Liver (tissue), 9 donors: Measurements from ENCODE around the gene ABCA6. TPM values are rescaled to one million over a fixed set of nuclear protein-coding genes. Genes with fewer than 3 reads are reported as not detected.

Experiments
- DNase-seq: peaks from one replicate; pipeline ENCODE4 v3.0.0-alpha.2; 2017; ENCODE audit warnings: low spot score
- H3K27ac ChIP-seq, 2 donors: one replicate each; pipeline ENCODE4 v1.7.0; 2013; ENCODE audit warnings: inconsistent platforms in 2 of 2, low read length in 2 of 2, control low read depth in 1 of 2, low read depth in 1 of 2, mild to moderate bottlenecking in 1 of 2
- H3K27me3 ChIP-seq, 4 donors: one replicate each; pipeline versions ENCODE4 v1.6.1 to v1.7.0; 2013; ENCODE audit warnings: low read length in 3 of 4, inconsistent platforms in 1 of 4, mild to moderate bottlenecking in 1 of 4, moderate library complexity in 1 of 4; ENCODE audit not compliant: control insufficient read depth in 4 of 4, insufficient read depth in 4 of 4
- H3K36me3 ChIP-seq, 4 donors: one replicate each; pipeline versions ENCODE4 v1.6.1 to v1.7.0; 2013; ENCODE audit warnings: low read length in 3 of 4, mild to moderate bottlenecking in 3 of 4, low read depth in 1 of 4, moderate library complexity in 1 of 4; ENCODE audit not compliant: control insufficient read depth in 4 of 4, insufficient read depth in 3 of 4
- H3K4me1 ChIP-seq, 4 donors: one replicate each; pipeline versions ENCODE4 v1.6.1 to v1.7.0; 2013; ENCODE audit warnings: low read length in 3 of 4, mild to moderate bottlenecking in 3 of 4, moderate library complexity in 1 of 4; ENCODE audit not compliant: control insufficient read depth in 4 of 4, insufficient read depth in 4 of 4
- H3K4me3 ChIP-seq, 3 donors: one replicate each; pipeline versions ENCODE4 v1.6.1 to v1.7.0; 2013; ENCODE audit warnings: low read length in 3 of 3, control low read depth in 1 of 3, low read depth in 1 of 3, mild to moderate bottlenecking in 1 of 3
- H3K9ac ChIP-seq, 2 donors: one replicate each; pipeline ENCODE4 v1.7.0; 2013; ENCODE audit warnings: low read length in 2 of 2, mild to moderate bottlenecking in 2 of 2, moderate library complexity in 2 of 2, control low read depth in 1 of 2, low read depth in 1 of 2
- H3K9me3 ChIP-seq, 4 donors: one replicate each; pipeline versions ENCODE4 v1.6.1 to v1.7.0; 2013; ENCODE audit warnings: low read length in 3 of 4; ENCODE audit not compliant: control insufficient read depth in 4 of 4
- EGR1 ChIP-seq, 2 donors: IDR thresholded peaks; 2 replicates each; pipeline ENCODE4 v1.6.1; 2016 to 2018; ENCODE audit warnings: antibody characterized with exemption in 2 of 2, low read depth in 2 of 2
- FOXA1 ChIP-seq: IDR thresholded peaks from 2 replicates; pipeline ENCODE4 v1.6.1; 2016; ENCODE audit warnings: antibody characterized with exemption
- GABPA ChIP-seq, 2 donors: IDR thresholded peaks in 1 of 2; conservative IDR thresholded peaks in 1 of 2; 2 replicates each; pipeline ENCODE4 v1.6.1; 2016; ENCODE audit warnings: antibody characterized with exemption in 2 of 2, mild to moderate bottlenecking in 1 of 2, moderate library complexity in 1 of 2
- HNF4A ChIP-seq, 2 donors: conservative IDR thresholded peaks; 2 replicates each; pipeline ENCODE4 v1.6.1; 2016; ENCODE audit warnings: antibody characterized with exemption in 2 of 2, mild to moderate bottlenecking in 2 of 2
- HNF4G ChIP-seq: IDR thresholded peaks from 2 replicates; pipeline ENCODE4 v1.6.1; 2016; ENCODE audit warnings: antibody characterized with exemption
- NR2F2 ChIP-seq: IDR thresholded peaks from 2 replicates; pipeline ENCODE4 v1.6.1; 2016; ENCODE audit warnings: antibody characterized with exemption
- RAD21 ChIP-seq, 2 donors: IDR thresholded peaks; 2 replicates each; pipeline ENCODE4 v1.6.1; 2016; ENCODE audit warnings: antibody characterized with exemption in 2 of 2, mild to moderate bottlenecking in 2 of 2
- RXRA ChIP-seq, 2 donors: IDR thresholded peaks; 2 replicates each; pipeline ENCODE4 v1.6.1; 2017 to 2018; ENCODE audit warnings: antibody characterized with exemption in 2 of 2, mild to moderate bottlenecking in 1 of 2
- SP1 ChIP-seq: IDR thresholded peaks from 2 replicates; pipeline ENCODE4 v1.6.1; 2018; ENCODE audit warnings: antibody characterized with exemption, mild to moderate bottlenecking
- TAF1 ChIP-seq: conservative IDR thresholded peaks from 2 replicates; pipeline ENCODE4 v1.6.1; 2016; ENCODE audit warnings: antibody characterized with exemption, mild to moderate bottlenecking
- YY1 ChIP-seq: IDR thresholded peaks from 2 replicates; pipeline ENCODE4 v1.6.1; 2016; ENCODE audit warnings: antibody characterized with exemption, mild to moderate bottlenecking
- WGBS: extraction: QIAGEN DNeasy Blood & Tissue Kit; methylation state at CpG from one replicate; pipeline ENCODE4 v1.1.7; 2013; 5-methylcytosine and 5-hydroxymethylcytosine counted together
- polyA plus RNA-seq, 2 donors: library from polyadenylated mRNA; stranded (reverse) in 1 of 2; unstranded in 1 of 2; fragments of 200-250 nt in 1 of 2; fragments of >200 nt in 1 of 2; fragmentation: Nextera tagmentation in 1 of 2; extraction: Ambion mirVana in 1 of 2; gene quantifications; one replicate each; pipeline versions ENCODE4 v1.2.1 to v1.2.3, GENCODE V29; 2013 to 2015
- total RNA-seq, 2 donors: library from RNA; depleted of rRNA; stranded (reverse); fragments of >200 nt; gene quantifications; one replicate each; pipeline ENCODE4 v1.2.3, GENCODE V29; 2014
- TF ChIP-seq, protein P1 (sequence below): fragments of 150-350 bp; IDR thresholded peaks from 2 replicates; pipeline ENCODE4 v1.5.1; 2017; ENCODE audit warnings: improper control_type of control experiment, low read depth, low read length; ENCODE audit not compliant: missing input control
- TF ChIP-seq, protein P2 (sequence below): IDR thresholded peaks from 2 replicates; pipeline ENCODE4 v1.6.1; 2016; ENCODE audit warnings: antibody characterized with exemption
- TF ChIP-seq, protein P3 (sequence below): IDR thresholded peaks from 2 replicates; pipeline ENCODE4 v1.6.1; 2016; ENCODE audit warnings: antibody characterized with exemption
- TF ChIP-seq, protein P4 (sequence below): IDR thresholded peaks from 2 replicates; pipeline ENCODE4 v1.6.1; 2016; ENCODE audit warnings: antibody characterized with exemption, mild to moderate bottlenecking
- TF ChIP-seq, protein P5 (sequence below): IDR thresholded peaks from 2 replicates; pipeline ENCODE4 v1.6.1; 2016; ENCODE audit warnings: antibody characterized with exemption
- donor health status: healthy.
- donor health status: healthy.
- donor health status: healthy.
- donor health status: healthy.
- donor health status: healthy.

ABCA6 gene
- total and polyA plus RNA-seq, 4 donors: 37.5 to 158 (median 47.5) TPM

DNA sequence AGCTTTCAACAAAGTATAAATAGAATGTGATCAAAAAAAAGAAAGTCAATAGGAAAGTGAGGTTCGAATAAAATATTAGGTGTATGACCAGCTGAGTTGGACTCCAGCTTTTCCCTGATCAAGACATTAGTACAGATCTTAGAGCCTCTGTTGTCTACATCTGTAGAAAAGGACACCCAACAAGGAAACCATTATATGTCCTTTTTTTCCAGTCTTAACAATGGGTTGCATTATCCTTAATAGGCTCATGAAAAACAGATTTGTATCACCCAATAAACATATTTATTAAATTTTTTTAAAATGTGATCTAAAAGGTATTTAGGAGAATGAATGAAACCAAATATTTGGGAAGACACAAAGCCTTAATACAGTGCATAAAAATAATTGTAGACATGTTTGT lies 18.1 kb downstream of the ABCA6 start:
- no peak for TF ChIP-seq NR2F2
- no peak for TF ChIP-seq FOXA1
- TF ChIP-seq TAF1: no peak
- TF ChIP-seq, protein P1, sequence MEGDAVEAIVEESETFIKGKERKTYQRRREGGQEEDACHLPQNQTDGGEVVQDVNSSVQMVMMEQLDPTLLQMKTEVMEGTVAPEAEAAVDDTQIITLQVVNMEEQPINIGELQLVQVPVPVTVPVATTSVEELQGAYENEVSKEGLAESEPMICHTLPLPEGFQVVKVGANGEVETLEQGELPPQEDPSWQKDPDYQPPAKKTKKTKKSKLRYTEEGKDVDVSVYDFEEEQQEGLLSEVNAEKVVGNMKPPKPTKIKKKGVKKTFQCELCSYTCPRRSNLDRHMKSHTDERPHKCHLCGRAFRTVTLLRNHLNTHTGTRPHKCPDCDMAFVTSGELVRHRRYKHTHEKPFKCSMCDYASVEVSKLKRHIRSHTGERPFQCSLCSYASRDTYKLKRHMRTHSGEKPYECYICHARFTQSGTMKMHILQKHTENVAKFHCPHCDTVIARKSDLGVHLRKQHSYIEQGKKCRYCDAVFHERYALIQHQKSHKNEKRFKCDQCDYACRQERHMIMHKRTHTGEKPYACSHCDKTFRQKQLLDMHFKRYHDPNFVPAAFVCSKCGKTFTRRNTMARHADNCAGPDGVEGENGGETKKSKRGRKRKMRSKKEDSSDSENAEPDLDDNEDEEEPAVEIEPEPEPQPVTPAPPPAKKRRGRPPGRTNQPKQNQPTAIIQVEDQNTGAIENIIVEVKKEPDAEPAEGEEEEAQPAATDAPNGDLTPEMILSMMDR: no peak
- TF ChIP-seq, protein P2, sequence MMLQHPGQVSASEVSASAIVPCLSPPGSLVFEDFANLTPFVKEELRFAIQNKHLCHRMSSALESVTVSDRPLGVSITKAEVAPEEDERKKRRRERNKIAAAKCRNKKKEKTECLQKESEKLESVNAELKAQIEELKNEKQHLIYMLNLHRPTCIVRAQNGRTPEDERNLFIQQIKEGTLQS: no peak
- no peak for TF ChIP-seq RAD21 (IDR thresholded peaks at IDR 0.05)
- TF ChIP-seq, protein P3, sequence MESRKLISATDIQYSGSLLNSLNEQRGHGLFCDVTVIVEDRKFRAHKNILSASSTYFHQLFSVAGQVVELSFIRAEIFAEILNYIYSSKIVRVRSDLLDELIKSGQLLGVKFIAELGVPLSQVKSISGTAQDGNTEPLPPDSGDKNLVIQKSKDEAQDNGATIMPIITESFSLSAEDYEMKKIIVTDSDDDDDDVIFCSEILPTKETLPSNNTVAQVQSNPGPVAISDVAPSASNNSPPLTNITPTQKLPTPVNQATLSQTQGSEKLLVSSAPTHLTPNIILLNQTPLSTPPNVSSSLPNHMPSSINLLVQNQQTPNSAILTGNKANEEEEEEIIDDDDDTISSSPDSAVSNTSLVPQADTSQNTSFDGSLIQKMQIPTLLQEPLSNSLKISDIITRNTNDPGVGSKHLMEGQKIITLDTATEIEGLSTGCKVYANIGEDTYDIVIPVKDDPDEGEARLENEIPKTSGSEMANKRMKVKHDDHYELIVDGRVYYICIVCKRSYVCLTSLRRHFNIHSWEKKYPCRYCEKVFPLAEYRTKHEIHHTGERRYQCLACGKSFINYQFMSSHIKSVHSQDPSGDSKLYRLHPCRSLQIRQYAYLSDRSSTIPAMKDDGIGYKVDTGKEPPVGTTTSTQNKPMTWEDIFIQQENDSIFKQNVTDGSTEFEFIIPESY: no peak
- TF ChIP-seq SP1: no peak
- no peak for TF ChIP-seq RXRA (IDR thresholded peaks at IDR 0.05)
- TF ChIP-seq, protein P4, sequence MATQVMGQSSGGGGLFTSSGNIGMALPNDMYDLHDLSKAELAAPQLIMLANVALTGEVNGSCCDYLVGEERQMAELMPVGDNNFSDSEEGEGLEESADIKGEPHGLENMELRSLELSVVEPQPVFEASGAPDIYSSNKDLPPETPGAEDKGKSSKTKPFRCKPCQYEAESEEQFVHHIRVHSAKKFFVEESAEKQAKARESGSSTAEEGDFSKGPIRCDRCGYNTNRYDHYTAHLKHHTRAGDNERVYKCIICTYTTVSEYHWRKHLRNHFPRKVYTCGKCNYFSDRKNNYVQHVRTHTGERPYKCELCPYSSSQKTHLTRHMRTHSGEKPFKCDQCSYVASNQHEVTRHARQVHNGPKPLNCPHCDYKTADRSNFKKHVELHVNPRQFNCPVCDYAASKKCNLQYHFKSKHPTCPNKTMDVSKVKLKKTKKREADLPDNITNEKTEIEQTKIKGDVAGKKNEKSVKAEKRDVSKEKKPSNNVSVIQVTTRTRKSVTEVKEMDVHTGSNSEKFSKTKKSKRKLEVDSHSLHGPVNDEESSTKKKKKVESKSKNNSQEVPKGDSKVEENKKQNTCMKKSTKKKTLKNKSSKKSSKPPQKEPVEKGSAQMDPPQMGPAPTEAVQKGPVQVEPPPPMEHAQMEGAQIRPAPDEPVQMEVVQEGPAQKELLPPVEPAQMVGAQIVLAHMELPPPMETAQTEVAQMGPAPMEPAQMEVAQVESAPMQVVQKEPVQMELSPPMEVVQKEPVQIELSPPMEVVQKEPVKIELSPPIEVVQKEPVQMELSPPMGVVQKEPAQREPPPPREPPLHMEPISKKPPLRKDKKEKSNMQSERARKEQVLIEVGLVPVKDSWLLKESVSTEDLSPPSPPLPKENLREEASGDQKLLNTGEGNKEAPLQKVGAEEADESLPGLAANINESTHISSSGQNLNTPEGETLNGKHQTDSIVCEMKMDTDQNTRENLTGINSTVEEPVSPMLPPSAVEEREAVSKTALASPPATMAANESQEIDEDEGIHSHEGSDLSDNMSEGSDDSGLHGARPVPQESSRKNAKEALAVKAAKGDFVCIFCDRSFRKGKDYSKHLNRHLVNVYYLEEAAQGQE: no peak
- TF ChIP-seq HNF4G: no peak
- TF ChIP-seq, protein P5, sequence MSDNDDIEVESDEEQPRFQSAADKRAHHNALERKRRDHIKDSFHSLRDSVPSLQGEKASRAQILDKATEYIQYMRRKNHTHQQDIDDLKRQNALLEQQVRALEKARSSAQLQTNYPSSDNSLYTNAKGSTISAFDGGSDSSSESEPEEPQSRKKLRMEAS: no peak
- no peak for TF ChIP-seq HNF4A (conservative IDR thresholded peaks at IDR 0.05)
- TF ChIP-seq YY1: no peak
- H3K4me3 ChIP-seq: no peak overlapping the region
- H3K4me1 ChIP-seq: peaks cover 0 to 45% (median 10%) of the 10 kb centered on the region in 4 donors
- no peak overlapping the region for H3K27ac ChIP-seq
- H3K36me3 ChIP-seq: peaks cover 1 to 44% (median 9%) of the 10 kb centered on the region in 4 donors
- 93% methylated on average over 1 of the region's 1 CpG for WGBS
- no peaks in the 10 kb centered on the region for H3K9me3 ChIP-seq
- H3K27me3 ChIP-seq: no peaks in the 10 kb centered on the region
- H3K9ac ChIP-seq: no peak overlapping the region
- no peak for DNase-seq

DNA sequence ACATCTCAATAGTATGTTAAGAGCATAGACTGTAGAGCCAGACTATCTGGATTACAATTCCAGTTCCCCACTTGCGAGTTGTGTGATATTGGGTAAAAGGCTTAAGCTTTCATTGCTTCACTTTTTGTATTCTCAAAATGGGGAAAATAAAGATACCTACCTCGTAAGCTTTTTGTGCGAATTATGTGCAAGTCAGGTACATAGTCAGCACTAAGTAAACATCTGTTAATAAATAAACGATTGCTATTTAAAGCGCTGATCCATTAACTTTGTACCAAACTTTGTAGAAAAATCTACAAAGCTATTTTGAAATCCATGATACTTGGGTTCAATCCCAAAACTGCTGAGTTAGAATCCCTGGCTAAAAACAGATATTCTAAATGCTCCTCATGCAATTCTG lies 19.6 kb downstream of the ABCA6 start:
- H3K36me3 ChIP-seq: peaks cover 0 to 31% (median 3%) of the 10 kb centered on the region in 4 donors
- no peaks in the 10 kb centered on the region for H3K9me3 ChIP-seq
- no peak overlapping the region for H3K4me3 ChIP-seq
- peak overlapping the region; percentile 73 to 88 for H3K27ac ChIP-seq
- peak overlapping the region in 1 of 2 donors; percentile 36 for H3K9ac ChIP-seq
- H3K27me3 ChIP-seq: no peaks in the 10 kb centered on the region
- DNase-seq: no peak
- WGBS: 42% methylated on average over 5 of the region's 5 CpGs
- peaks cover 3 to 53% (median 10%) of the 10 kb centered on the region in 4 donors for H3K4me1 ChIP-seq
- TF ChIP-seq, protein P3: peak; percentile 79
- TF ChIP-seq, protein P4: peak; percentile 69
- TF ChIP-seq GABPA (IDR thresholded peaks at IDR 0.05 in 1 of 2, conservative IDR thresholded peaks at IDR 0.05 in 1 of 2) (no peak), EGR1 (IDR thresholded peaks at IDR 0.05; ENCODE audit: low read depth in 2 of 2) (peak in 1 of 2 donors; percentile 11), RXRA (IDR thresholded peaks at IDR 0.05) (peak; percentile 50 to 77), YY1 (peak; percentile 92)
- TF ChIP-seq, protein P2: peak; percentile 24
